Tibial nerve (tissue), 4 donors: ENCODE measurements around the gene TRAPPC5.

Experiments
- EP300 ChIP-seq, 2 donors: sonication (generic); formaldehyde crosslinking; IDR thresholded peaks; one replicate each; pipeline ENCODE4 v1.6.1; 2017; ENCODE audit warnings: antibody characterized with exemption in 2 of 2, mild to moderate bottlenecking in 1 of 2
- POLR2A ChIP-seq, 2 donors: fragments of 450-650 bp; IDR thresholded peaks; one replicate each; pipeline ENCODE4 v1.6.1; 2017; ENCODE audit warnings: antibody characterized with exemption in 2 of 2, mild to moderate bottlenecking in 2 of 2, moderate library complexity in 2 of 2
- TF ChIP-seq, protein P1 (sequence below), 5 experiments: fragments of 200-600 bp in 3 of 5; fragments of 450-650 bp in 2 of 5; sonication (generic) in 3 of 5; IDR thresholded peaks; one replicate each; pipeline ENCODE4 v1.5.1; 2016 to 2019; ENCODE audit warnings: antibody characterized with exemption in 5 of 5, mild to moderate bottlenecking in 3 of 5, moderate library complexity in 2 of 5

DNA sequence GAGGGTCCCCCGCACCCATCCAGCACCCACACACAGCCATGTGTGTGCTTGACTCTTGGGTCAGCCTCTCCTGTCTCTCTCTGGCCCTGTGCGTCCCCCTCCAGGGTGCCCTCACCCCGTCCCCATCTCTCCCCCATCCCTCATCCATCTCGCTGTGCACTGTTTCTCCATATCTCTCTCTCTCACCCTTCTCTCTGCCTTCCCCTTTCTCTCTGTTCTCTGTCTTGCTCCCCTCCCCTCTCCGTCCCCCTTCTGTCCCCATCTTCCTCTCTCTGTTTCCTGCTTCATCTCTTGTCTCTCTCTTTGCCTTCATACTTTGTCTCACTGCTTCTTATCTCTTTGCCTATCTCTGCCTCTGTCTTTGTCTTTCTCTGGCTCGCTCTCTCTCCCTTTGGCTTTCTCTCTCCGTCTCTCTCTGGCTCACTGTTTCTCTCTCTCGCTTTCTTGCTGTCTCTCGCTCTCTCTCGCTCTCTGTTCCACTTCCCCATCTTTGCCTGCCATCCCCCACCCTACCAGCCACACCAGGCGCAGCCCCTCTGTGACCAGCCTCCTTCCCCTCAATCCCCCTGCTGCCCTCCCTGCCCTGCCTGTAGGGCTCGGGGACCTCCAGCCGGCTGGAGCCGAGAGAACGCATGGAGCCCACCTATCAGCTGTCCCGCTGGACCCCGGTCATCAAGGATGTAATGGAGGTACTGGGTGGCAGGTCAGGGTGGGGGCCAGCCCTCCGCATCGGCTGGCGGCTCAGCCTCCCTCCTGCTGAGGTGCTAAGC is 34.8 kb upstream of the TRAPPC5 start:
- TF ChIP-seq, protein P1, sequence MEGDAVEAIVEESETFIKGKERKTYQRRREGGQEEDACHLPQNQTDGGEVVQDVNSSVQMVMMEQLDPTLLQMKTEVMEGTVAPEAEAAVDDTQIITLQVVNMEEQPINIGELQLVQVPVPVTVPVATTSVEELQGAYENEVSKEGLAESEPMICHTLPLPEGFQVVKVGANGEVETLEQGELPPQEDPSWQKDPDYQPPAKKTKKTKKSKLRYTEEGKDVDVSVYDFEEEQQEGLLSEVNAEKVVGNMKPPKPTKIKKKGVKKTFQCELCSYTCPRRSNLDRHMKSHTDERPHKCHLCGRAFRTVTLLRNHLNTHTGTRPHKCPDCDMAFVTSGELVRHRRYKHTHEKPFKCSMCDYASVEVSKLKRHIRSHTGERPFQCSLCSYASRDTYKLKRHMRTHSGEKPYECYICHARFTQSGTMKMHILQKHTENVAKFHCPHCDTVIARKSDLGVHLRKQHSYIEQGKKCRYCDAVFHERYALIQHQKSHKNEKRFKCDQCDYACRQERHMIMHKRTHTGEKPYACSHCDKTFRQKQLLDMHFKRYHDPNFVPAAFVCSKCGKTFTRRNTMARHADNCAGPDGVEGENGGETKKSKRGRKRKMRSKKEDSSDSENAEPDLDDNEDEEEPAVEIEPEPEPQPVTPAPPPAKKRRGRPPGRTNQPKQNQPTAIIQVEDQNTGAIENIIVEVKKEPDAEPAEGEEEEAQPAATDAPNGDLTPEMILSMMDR (IDR thresholded peaks at IDR 0.05), result no peak
- TF ChIP-seq EP300 (IDR thresholded peaks at IDR 0.05) (no peak), POLR2A (IDR thresholded peaks at IDR 0.05) (no peak)
